Sciatic nerve (tissue), 2 donors: ENCODE measurements around the gene LRRC46. TPM values are rescaled to one million over a fixed set of nuclear protein-coding genes. Genes with fewer than 3 reads are reported as not detected.

Experiments
- ATAC-seq: fragments of 200-7000 bp; cut with Tn5 transposase; one replicate; pipeline ENCODE4 v1.9.1; 2020; ENCODE audit warnings: mild to moderate bottlenecking, moderate library complexity
- DNase-seq: peaks from one replicate; pipeline ENCODE4 v3.0.0-alpha.2; 2020; ENCODE audit warnings: low spot score
- intact Hi-C: fragments of 100-400 bp; cut with DNase I; formaldehyde crosslinking; loops from one replicate; pipeline ENCODE4 v1.14.2; 2022
- total RNA-seq: library from RNA; stranded (reverse); fragmentation: NEBNext Ultra II Directional; extraction: Animal tissue kit (Norgen Biotek cat#: 25700); gene quantifications from one replicate; pipeline ENCODE4 v1.2.1, GENCODE V29; 2021
- donor health status: DM: no; HTN: no; CAD: no.
- donor health status: DM: no; HTN: no; CAD: no.

Gene LRRC46
- total RNA-seq, 1 donor from 2014 or later, result 0.89 TPM

- intact Hi-C loops, result loop anchor here (5.0 to 10.0 kb wide), 3 partner anchors 42 to 170 kb away; partner anchors contain the start of gene PRR15L
- no peak for ATAC-seq
Observed at GRCh38 chr17:47844814-47845715, 13.6 kb downstream of the LRRC46 start.

GRCh38 chr17:47845716-47846075, 14.2 kb downstream of the LRRC46 start:
- no peak for ATAC-seq
- intact Hi-C loops, result loop anchor here (5.0 to 10.0 kb wide), 3 partner anchors 42 to 169 kb away; partner anchors contain the start of gene PRR15L

More at GRCh38 chr17:47844814-47845715, 13.6 kb downstream of the LRRC46 start:
- DNase-seq, result no peak

GRCh38 chr17:47846716-47847340, 15.4 kb downstream of the LRRC46 start:
- no peak for ATAC-seq
- no peak for DNase-seq
- intact Hi-C loops, result loop anchor here (5.0 to 10.0 kb wide), 3 partner anchors 40 to 168 kb away; partner anchors contain the start of gene PRR15L

More at GRCh38 chr17:47845716-47846075, 14.2 kb downstream of the LRRC46 start:
- no peak for DNase-seq

GRCh38 chr17:47847341-47848197, 16.1 kb downstream of the LRRC46 start:
- ATAC-seq (no peak), DNase-seq (no peak)
- intact Hi-C loops, result loop anchor here (5.0 to 10.0 kb wide), 3 partner anchors 40 to 167 kb away; partner anchors contain the start of gene PRR15L

GRCh38 chr17:47848198-47848513, 16.7 kb downstream of the LRRC46 start:
- DNase-seq (no peak), ATAC-seq (no peak)
- intact Hi-C loops, result loop anchor here (5.0 to 10.0 kb wide), 3 partner anchors 39 to 167 kb away; partner anchors contain the start of gene PRR15L

- no peak for DNase-seq
- ATAC-seq, result peak; percentile 6
- intact Hi-C loops, result loop anchor here (5.0 kb wide), 1 partner anchor 882 kb away; no protein-coding TSS in a partner anchor
Observed at GRCh38 chr17:47850373-47850691, 18.9 kb downstream of the LRRC46 start.

- intact Hi-C loops, result loop anchor here (5.0 kb wide), 1 partner anchor 881 kb away; no protein-coding TSS in a partner anchor
- DNase-seq (no peak), ATAC-seq (peak; percentile 67)
Observed at GRCh38 chr17:47850692-47851573, 19.5 kb downstream of the LRRC46 start, which contains the start of gene SP6. SP6 (minus strand) TSS chr17:47851163; CDS start chr17:47848429, 2,734 bp downstream.

- ATAC-seq (no peak), DNase-seq (no peak)
- intact Hi-C loops, result loop anchor here (5.0 kb wide), 1 partner anchor 881 kb away; no protein-coding TSS in a partner anchor
Observed at GRCh38 chr17:47851764-47852112, 20.3 kb downstream of the LRRC46 start.

- DNase-seq (no peak), ATAC-seq (no peak)
- intact Hi-C loops, result loop anchor here (5.0 kb wide), 1 partner anchor 880 kb away; no protein-coding TSS in a partner anchor
Observed at GRCh38 chr17:47852113-47852949, 20.9 kb downstream of the LRRC46 start.

- intact Hi-C loops, result loop anchor here (5.0 kb wide), 1 partner anchor 879 kb away; no protein-coding TSS in a partner anchor
- ATAC-seq, result no peak
- no peak for DNase-seq
Observed at GRCh38 chr17:47853616-47854015, 22.1 kb downstream of the LRRC46 start.

- intact Hi-C loops, result no loop called here
- ATAC-seq (no peak), DNase-seq (no peak)
Observed at GRCh38 chr17:47855737-47856136, 24.3 kb downstream of the LRRC46 start.

- intact Hi-C loops, result no loop called here
- DNase-seq (no peak), ATAC-seq (no peak)
Observed at GRCh38 chr17:47856830-47857229, 25.4 kb downstream of the LRRC46 start.

- intact Hi-C loops, result no loop called here
- DNase-seq (no peak), ATAC-seq (no peak)
Observed at GRCh38 chr17:47857551-47858455, 26.3 kb downstream of the LRRC46 start.

- DNase-seq, result no peak
- ATAC-seq, result no peak
- intact Hi-C loops, result no loop called here
Observed at GRCh38 chr17:47860386-47860785, 28.9 kb downstream of the LRRC46 start.

GRCh38 chr17:47862621-47863440, 31.4 kb downstream of the LRRC46 start:
- intact Hi-C loops, result no loop called here
- no peak for ATAC-seq

More at GRCh38 chr17:47862621-47863440, 31.4 kb downstream of the LRRC46 start:
- DNase-seq, result no peak
